Fibroblast of skin of left quadriceps (primary cell): Measurements from ENCODE around the gene YAP1.

Experiments used
- DNase-seq, 2 experiments: peaks; one replicate each; pipeline ENCODE4 v3.0.0-alpha.2; 2013; ENCODE audit warnings: low read depth in 2 of 2

YAP1 gene

DNA sequence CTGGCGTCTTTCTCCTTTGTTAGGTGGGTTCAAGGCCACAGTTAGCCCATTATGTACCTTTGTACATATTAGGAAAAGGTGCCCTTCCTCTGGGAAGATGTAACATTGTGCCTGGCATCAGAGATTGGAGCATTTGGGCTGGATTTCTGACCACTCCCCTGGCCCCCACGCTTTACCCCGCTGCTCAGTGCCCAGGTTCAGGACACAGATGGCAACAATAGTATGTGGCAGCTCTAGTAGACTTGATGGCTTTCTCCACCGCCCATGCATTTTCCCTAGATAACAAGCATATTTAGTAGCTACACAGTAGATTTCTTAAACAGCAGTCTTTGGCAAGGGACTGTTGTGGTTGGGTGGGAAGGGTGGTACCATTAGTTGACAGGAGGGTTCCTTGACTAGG is 53.1 kb downstream of the YAP1 start:
- DNase-seq = no peak

GRCh38 chr11:102166175-102167064 is 56.2 kb downstream of the YAP1 start:
- no peak for DNase-seq

DNA sequence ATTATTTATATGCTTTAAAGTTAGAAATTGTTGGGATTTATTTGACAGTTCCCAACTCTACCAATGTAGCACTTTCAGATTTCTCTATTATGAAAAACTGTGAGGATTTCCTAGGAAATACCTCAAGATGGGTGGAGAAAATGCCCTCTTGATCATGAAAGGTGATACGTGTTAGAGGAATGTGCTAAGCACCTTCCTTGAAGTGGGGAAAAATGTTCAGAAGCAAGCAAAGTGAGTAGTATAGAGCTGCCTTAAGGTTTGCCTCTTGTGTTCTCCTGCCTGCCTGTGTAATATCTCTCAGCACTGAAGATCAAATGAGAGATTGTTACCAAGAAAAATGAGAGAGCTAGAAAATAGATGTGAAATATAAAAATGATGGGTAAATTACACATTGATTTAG is 58.2 kb downstream of the YAP1 start:
- no peak for DNase-seq

GRCh38 chr11:102171101-102171500 is 60.9 kb downstream of the YAP1 start:
- DNase-seq = peak; percentile 87

- peak in 1 of 2 experiments; percentile 39 for DNase-seq
Observed at GRCh38 chr11:102172127-102172848, 62.0 kb downstream of the YAP1 start.

DNA sequence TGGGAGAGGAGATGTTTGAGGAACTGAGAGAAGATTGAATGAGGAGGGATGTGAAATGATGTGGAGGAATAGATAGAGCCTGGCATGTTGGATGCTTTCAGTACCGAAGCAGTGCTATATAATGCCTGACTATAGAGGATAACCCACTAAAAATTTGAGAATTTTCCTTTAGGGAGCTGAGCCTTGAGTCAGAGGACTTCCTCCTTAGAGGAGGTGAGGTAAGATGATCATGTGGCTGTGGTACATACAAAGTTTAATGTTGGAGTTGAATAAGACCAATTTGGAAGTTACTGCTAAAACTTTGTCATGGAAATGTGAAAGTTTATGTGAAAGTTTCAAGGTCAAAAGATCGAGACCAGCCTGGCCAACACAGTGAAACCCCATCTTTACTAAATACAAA is 66.9 kb downstream of the YAP1 start:
- no peak for DNase-seq

- peak; percentile 72 to 77 for DNase-seq
Observed at GRCh38 chr11:102177974-102178631, 67.9 kb downstream of the YAP1 start.

GRCh38 chr11:102179371-102179770 is 69.1 kb downstream of the YAP1 start:
- DNase-seq = no peak

- no peak for DNase-seq
Observed at GRCh38 chr11:102184269-102184987, 74.2 kb downstream of the YAP1 start.

GRCh38 chr11:102186551-102187191 is 76.4 kb downstream of the YAP1 start:
- DNase-seq = peak; percentile 40 to 48

DNA sequence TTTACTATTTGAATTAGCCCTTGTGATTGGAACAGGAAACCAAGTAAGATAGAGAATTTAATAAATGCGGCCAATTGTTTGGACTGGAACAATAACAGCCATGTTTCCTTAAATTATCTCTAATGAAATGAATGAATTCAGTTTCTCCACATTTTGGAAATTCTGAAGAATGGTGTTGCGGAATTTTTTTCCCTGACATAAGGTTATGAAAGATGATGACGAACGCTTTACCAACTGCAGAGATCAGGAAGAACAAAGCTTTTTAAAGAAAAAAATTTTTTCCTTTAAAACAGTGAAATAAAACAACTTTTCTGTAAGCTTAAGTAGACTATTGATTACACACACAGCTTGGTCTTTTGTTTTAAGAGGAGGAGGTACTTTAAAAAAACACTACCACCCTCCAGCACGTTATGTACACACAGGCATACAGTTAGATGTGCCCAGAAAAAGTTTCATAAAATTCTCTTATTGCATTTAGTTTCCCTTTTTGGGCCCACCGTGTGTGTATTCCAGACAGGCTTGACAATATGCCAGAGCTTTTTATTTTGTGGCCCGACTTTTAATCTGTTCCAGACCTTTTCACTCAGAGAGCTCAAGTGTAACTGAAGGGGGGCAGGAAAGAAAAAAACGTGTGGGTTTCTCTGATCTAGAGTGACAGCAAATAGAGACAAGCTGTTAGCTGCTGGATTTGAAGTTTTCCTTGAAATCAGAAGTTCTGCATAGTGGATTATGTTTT is 77.3 kb downstream of the YAP1 start:
- peak; percentile 91 to 93 for DNase-seq

DNA sequence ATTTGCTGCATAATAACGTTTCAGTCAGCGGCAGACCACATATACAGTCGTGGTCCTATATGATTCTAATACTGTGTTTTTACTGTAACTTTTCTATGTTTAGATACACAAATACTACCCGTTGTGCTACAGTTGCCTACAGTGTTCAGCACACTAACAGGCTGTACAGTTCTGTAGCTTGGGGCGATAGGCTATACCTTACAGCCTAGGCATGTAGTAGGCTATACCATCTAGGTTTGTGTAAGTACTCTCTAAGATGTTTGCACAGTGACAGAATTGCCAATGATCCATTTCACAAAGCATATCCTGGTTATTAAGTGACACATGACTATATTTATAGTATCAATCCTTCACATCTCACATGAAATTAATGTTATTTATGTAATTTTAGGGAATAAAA is 78.2 kb downstream of the YAP1 start:
- no peak for DNase-seq

DNA sequence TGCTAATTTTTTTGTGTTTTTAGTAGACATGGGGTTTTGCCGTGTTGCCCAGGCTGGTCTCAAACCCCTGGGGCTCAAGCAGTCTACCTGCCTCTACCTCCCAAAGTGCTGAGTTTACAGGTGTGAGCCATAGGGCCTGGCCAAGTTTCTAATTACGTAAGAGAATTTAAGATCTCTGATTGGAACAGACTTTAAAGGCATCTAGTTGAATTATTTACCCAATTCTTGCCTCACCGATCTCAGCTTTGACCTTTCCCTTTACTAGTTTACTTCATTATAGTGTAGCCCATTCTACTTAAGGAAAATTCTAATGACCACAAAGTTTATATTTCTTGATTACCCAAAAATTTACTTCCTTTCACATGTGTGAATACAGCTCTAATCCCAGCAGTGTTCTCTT is 81.6 kb downstream of the YAP1 start:
- DNase-seq = no peak

- DNase-seq = no peak
Observed at GRCh38 chr11:102192349-102193066, 82.3 kb downstream of the YAP1 start.

GRCh38 chr11:102194257-102194656 is 84.0 kb downstream of the YAP1 start:
- no peak for DNase-seq

- DNase-seq = no peak
Observed at GRCh38 chr11:102194990-102195389, 84.7 kb downstream of the YAP1 start.

GRCh38 chr11:102196351-102196750 is 86.1 kb downstream of the YAP1 start:
- DNase-seq = no peak

DNA sequence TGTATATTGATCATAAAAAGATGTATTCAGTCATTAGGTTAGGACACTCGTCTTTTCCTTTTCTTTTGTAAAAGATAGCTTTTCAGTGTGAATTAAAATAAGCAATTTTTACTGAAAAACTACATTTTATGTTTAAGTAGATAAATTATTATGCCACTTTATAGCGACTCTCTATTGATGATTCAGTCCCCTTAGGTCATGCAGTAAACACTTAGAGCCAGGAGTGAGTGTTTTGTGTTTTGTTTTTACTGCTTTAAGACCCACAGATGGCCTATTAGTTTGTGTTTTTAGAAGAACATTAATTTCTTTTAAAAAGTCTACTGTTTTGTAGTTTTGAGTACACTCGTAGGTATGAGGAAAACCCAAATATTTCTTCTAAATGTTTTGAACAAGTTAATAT is 86.6 kb downstream of the YAP1 start:
- no peak for DNase-seq

GRCh38 chr11:102197670-102198139 is 87.5 kb downstream of the YAP1 start:
- DNase-seq = no peak

DNA sequence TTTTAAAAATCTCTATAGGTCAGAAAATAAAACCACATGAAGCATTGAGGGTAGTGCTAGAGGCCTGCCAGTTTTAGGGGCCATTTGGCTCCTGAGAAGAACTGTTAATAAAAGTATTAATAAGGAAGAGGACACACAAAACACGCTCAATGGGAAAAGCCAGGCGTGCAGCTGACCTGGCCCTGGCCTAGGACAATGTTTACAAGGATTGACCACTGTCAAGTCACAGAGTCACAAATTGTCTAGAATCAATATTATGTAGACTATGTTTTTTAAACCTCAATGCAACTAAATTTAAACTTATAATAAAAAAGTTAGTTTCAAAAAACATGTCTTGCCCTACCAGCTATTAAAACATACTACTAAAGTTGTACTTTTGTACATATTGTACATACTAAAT is 89.4 kb downstream of the YAP1 start:
- DNase-seq = no peak
